Nephron (organoid): ENCODE measurements around the gene CLDN6.

Source experiments
- H3K27ac Mint-ChIP-seq, 3 experiments: 2 replicates each; pipeline ENCODE4 v1.8.0; 2020; ENCODE audit warnings: mixed read lengths in 3 of 3, mild to moderate bottlenecking in 2 of 3, moderate library complexity in 1 of 3
- H3K27me3 Mint-ChIP-seq: 2 replicates; pipeline ENCODE4 v1.8.0; 2021; ENCODE audit warnings: low read depth, mild to moderate bottlenecking, moderate library complexity, mixed read lengths
- H3K36me3 Mint-ChIP-seq: 2 replicates; pipeline ENCODE4 v1.8.0; 2020; ENCODE audit warnings: low read depth, mixed read lengths
- H3K4me1 Mint-ChIP-seq: 2 replicates; pipeline ENCODE4 v1.8.0; 2020; ENCODE audit warnings: mixed read lengths
- H3K4me3 Mint-ChIP-seq, 3 experiments: 2 replicates each; pipeline ENCODE4 v1.8.0; 2020; ENCODE audit warnings: mild to moderate bottlenecking in 3 of 3, mixed read lengths in 3 of 3, moderate library complexity in 2 of 3
- H3K9me3 Mint-ChIP-seq: 2 replicates; pipeline ENCODE4 v1.8.0; 2020; ENCODE audit warnings: mixed read lengths
- CTCF ChIP-seq, 3 experiments: fragments of 200-600 bp; sonication (generic); IDR thresholded peaks; one replicate each; pipeline ENCODE4 v1.5.0; 2021; ENCODE audit warnings: antibody characterized with exemption in 3 of 3; ENCODE audit not compliant: unreplicated experiment in 3 of 3

The CLDN6 gene

DNA sequence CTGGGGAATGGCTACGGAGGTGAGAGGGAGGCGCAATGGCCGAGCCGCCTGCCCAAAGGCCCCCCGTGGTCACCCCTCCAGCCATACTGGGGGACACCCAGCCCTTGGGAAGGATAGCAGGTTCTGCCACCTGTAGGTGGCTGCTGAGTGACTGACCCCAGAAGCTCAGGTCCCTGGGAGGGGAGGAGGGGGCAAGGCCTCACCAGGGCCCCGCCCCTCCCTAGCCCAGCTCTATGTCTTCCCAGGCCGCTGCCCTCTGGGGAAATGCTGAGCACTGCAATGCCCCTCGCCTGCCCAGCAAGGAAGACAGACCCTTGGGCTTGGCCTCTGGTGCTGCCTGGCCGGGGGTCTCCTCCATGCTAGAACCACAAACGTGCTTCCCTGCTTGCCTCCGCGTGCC lies 16.7 kb downstream of the CLDN6 start:
- H3K9me3 Mint-ChIP-seq: no peaks in the 10 kb centered on the region

GRCh38 chr16:3000540-3000939 lies 17.4 kb downstream of the CLDN6 start:
- no peak for TF ChIP-seq CTCF (IDR thresholded peaks at IDR 0.05; ENCODE audit: unreplicated experiment in 3 of 3)
- Mint-ChIP-seq H3K27ac (no peak overlapping the region), H3K9me3 (no peaks in the 10 kb centered on the region), H3K4me1 (no peaks in the 10 kb centered on the region), H3K4me3 (no peak overlapping the region), H3K36me3 (no peaks in the 10 kb centered on the region), H3K27me3 (peaks cover 30% of the 10 kb centered on the region)

More for the DNA sequence above, 16.7 kb downstream of the CLDN6 start:
- Mint-ChIP-seq H3K4me1 (no peaks in the 10 kb centered on the region), H3K36me3 (no peaks in the 10 kb centered on the region), H3K4me3 (no peak overlapping the region), H3K27me3 (peaks cover 38% of the 10 kb centered on the region), H3K27ac (no peak overlapping the region)
- no peak for TF ChIP-seq CTCF (IDR thresholded peaks at IDR 0.05; ENCODE audit: unreplicated experiment in 3 of 3)

DNA sequence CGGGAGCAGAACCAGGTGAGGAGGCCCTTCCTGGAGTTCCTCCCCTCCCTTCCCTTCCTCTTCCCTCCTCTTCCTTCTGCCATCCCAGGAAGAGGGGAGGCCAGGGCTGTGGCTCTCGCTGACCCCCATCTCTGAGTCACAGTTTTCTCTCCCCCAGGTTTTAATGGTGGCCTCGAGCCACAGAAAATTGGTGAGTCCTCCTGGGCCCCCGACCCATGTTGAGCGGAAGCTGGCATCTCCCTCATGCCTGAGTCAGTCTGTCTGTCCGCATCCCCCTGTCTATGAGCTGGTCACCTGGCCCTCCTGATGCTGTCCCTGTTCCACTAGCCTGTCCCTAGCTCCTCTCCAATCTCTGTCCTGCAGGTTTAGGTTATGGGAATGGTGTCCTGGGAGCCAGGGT lies 18.1 kb downstream of the CLDN6 start:
- peaks cover 24% of the 10 kb centered on the region for H3K27me3 Mint-ChIP-seq
- no peaks in the 10 kb centered on the region for H3K4me1 Mint-ChIP-seq
- no peaks in the 10 kb centered on the region for H3K36me3 Mint-ChIP-seq
- H3K27ac Mint-ChIP-seq: no peak overlapping the region
- no peaks in the 10 kb centered on the region for H3K9me3 Mint-ChIP-seq
- H3K4me3 Mint-ChIP-seq: no peak overlapping the region
- no peak for TF ChIP-seq CTCF (IDR thresholded peaks at IDR 0.05; ENCODE audit: unreplicated experiment in 3 of 3)

GRCh38 chr16:2996298-2996697 lies 21.7 kb downstream of the CLDN6 start:
- H3K4me3 Mint-ChIP-seq: no peak overlapping the region
- no peak overlapping the region for H3K27ac Mint-ChIP-seq
- no peak for TF ChIP-seq CTCF (IDR thresholded peaks at IDR 0.05; ENCODE audit: unreplicated experiment in 3 of 3)
- no peaks in the 10 kb centered on the region for H3K4me1 Mint-ChIP-seq
- peaks cover 9% of the 10 kb centered on the region for H3K27me3 Mint-ChIP-seq
- no peaks in the 10 kb centered on the region for H3K9me3 Mint-ChIP-seq
- no peaks in the 10 kb centered on the region for H3K36me3 Mint-ChIP-seq

DNA sequence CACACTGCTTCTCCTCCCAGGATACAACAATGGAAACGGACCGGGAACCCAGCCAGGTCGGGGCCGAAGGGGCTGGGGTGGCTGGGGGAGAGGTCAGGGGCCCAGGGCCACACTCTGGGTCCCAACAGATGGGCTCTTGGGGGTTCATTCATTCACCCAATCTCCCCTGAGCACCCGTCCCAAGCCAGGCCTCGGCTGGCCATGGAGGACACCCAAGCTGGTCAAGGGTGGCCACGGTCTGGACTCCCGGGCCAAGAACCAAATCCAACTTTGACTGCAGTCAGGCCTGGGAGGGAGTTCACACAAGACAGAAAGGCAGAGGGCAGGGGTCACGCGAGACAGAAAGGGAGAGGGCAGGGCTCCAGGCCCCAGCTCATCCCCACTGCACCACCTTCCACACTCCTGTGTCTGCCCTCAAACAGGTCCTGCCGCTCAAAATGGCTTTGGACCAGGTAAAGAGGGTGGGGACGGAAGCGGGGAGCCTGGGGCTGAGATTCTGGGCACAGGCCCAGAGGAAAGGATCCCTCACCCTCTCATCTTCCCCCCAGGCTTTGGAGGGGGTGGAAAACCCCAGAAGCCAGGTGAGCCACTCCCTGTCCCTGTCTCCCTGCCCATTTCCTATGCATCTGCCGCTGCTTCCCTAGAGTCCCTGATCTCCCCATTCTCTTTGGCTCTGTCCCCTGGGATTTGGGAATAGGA lies 25.5 kb downstream of the CLDN6 start:
- Mint-ChIP-seq H3K4me3 (no peak overlapping the region), H3K9me3 (no peaks in the 10 kb centered on the region), H3K4me1 (no peaks in the 10 kb centered on the region), H3K27me3 (no peaks in the 10 kb centered on the region), H3K36me3 (no peaks in the 10 kb centered on the region), H3K27ac (no peak overlapping the region)
- TF ChIP-seq CTCF (IDR thresholded peaks at IDR 0.05; ENCODE audit: unreplicated experiment in 3 of 3): no peak

- H3K27me3 Mint-ChIP-seq: no peaks in the 10 kb centered on the region
- no peaks in the 10 kb centered on the region for H3K4me1 Mint-ChIP-seq
- H3K4me3 Mint-ChIP-seq: no peak overlapping the region
- no peak for TF ChIP-seq CTCF (IDR thresholded peaks at IDR 0.05; ENCODE audit: unreplicated experiment in 3 of 3)
- no peaks in the 10 kb centered on the region for H3K36me3 Mint-ChIP-seq
- no peaks in the 10 kb centered on the region for H3K9me3 Mint-ChIP-seq
- no peak overlapping the region for H3K27ac Mint-ChIP-seq
Measured at GRCh38 chr16:2991566-2992261, 26.3 kb downstream of the CLDN6 start.
